RWPE2 (cell line): Measurements from ENCODE around the gene JCAD.
A peak's percentile ranks its signal among the peaks of the same experiment; 100 is the strongest.

Experiments used
- ATAC-seq: fragments of 200-7000 bp; cut with Tn5 transposase; 3 replicates; pipeline ENCODE4 v1.9.1; 2021; ENCODE audit warnings: low read depth
- DNase-seq: peaks from one replicate; pipeline ENCODE4 v3.0.0-alpha.2; 2020; ENCODE audit warnings: low spot score
- H3K27ac ChIP-seq: fragments of 450-650 bp; 2 replicates; pipeline ENCODE4 v1.5.1; 2017; ENCODE audit warnings: mild to moderate bottlenecking; ENCODE audit not compliant: poor library complexity, severe bottlenecking
- H3K27me3 ChIP-seq: fragments of 250-450 bp; sonication (Bioruptor Pico); 2 replicates; pipeline ENCODE4 v1.5.1; 2021; ENCODE audit warnings: mild to moderate bottlenecking, moderate library complexity; ENCODE audit not compliant: insufficient read depth, poor library complexity, severe bottlenecking
- H3K36me3 ChIP-seq: fragments of 250-450 bp; sonication (Bioruptor Pico); 2 replicates; pipeline ENCODE4 v1.5.1; 2020; ENCODE audit warnings: low read depth, mild to moderate bottlenecking, moderate library complexity
- H3K4me1 ChIP-seq: fragments of 250-450 bp; sonication (Bioruptor Pico); 2 replicates; pipeline ENCODE4 v1.5.1; 2021; ENCODE audit warnings: mild to moderate bottlenecking, moderate library complexity; ENCODE audit not compliant: insufficient read depth, poor library complexity, severe bottlenecking
- H3K4me3 ChIP-seq: fragments of 250-450 bp; sonication (Bioruptor Pico); 2 replicates; pipeline ENCODE4 v1.5.1; 2021; ENCODE audit warnings: mild to moderate bottlenecking, moderate library complexity; ENCODE audit not compliant: severe bottlenecking
- H3K9me3 ChIP-seq: fragments of 250-450 bp; sonication (Bioruptor Pico); 2 replicates; pipeline ENCODE4 v1.5.1; 2021; ENCODE audit warnings: mild to moderate bottlenecking, moderate library complexity; ENCODE audit not compliant: severe bottlenecking
- TF ChIP-seq, protein P1 (sequence below): fragments of 450-650 bp; IDR thresholded peaks from one replicate; pipeline ENCODE4 v1.5.1; 2017; ENCODE audit warnings: mild to moderate bottlenecking, moderate library complexity; ENCODE audit not compliant: poor library complexity, severe bottlenecking

JCAD gene

DNA sequence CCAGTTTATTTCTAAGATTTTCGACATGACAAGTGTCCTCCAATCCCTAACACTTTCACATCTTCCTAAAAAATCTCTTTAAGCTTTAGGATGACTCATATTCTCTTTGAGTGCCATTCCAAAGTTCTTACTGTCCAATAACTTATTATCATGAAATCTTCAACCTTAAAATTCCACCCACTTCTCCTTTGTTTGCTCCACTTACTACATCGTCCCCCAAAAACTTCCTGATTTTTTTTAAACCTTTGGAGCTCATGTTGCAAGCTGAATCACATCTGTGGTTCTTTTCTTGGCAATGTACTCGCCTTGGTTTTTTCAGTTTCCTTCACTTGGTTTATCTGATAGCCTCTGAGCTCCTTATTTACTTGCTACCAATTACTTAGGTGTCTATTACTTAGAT, 39.2 kb upstream of the JCAD start:
- H3K27me3 ChIP-seq, result no peaks in the 10 kb centered on the region
- H3K36me3 ChIP-seq, result no peaks in the 10 kb centered on the region
- peak overlapping the region; percentile 65 for H3K27ac ChIP-seq
- no peaks in the 10 kb centered on the region for H3K9me3 ChIP-seq
- no peak overlapping the region for H3K4me3 ChIP-seq
- DNase-seq (no peak), ATAC-seq (peak; percentile 87)
- TF ChIP-seq, protein P1, sequence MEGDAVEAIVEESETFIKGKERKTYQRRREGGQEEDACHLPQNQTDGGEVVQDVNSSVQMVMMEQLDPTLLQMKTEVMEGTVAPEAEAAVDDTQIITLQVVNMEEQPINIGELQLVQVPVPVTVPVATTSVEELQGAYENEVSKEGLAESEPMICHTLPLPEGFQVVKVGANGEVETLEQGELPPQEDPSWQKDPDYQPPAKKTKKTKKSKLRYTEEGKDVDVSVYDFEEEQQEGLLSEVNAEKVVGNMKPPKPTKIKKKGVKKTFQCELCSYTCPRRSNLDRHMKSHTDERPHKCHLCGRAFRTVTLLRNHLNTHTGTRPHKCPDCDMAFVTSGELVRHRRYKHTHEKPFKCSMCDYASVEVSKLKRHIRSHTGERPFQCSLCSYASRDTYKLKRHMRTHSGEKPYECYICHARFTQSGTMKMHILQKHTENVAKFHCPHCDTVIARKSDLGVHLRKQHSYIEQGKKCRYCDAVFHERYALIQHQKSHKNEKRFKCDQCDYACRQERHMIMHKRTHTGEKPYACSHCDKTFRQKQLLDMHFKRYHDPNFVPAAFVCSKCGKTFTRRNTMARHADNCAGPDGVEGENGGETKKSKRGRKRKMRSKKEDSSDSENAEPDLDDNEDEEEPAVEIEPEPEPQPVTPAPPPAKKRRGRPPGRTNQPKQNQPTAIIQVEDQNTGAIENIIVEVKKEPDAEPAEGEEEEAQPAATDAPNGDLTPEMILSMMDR, result no peak
- H3K4me1 ChIP-seq, result peaks cover 15% of the 10 kb centered on the region

DNA sequence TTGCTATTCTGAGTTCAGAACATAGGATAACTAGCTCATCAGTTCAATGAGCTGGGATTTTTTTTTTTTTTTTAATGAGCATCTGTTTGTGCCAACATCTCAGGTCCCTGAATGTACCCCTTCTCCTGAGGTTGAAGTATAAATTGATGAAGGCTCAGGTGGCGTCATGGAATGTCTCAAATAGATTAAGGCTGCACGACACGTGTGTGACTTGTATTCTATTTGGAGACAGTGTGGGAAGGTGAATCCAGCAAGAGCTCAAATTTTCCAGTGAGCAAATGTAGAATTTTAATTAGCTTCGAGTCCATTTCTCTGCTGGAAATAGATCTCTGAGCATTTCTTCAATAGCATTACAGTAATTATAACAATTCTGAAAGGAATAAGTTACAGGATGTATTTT, 37.2 kb upstream of the JCAD start:
- DNase-seq (no peak), ATAC-seq (no peak)
- Histone ChIP-seq H3K36me3 (no peaks in the 10 kb centered on the region), H3K4me3 (no peak overlapping the region), H3K9me3 (no peaks in the 10 kb centered on the region), H3K4me1 (peaks cover 15% of the 10 kb centered on the region), H3K27me3 (no peaks in the 10 kb centered on the region), H3K27ac (no peak overlapping the region)
- TF ChIP-seq, protein P1, result no peak

DNA sequence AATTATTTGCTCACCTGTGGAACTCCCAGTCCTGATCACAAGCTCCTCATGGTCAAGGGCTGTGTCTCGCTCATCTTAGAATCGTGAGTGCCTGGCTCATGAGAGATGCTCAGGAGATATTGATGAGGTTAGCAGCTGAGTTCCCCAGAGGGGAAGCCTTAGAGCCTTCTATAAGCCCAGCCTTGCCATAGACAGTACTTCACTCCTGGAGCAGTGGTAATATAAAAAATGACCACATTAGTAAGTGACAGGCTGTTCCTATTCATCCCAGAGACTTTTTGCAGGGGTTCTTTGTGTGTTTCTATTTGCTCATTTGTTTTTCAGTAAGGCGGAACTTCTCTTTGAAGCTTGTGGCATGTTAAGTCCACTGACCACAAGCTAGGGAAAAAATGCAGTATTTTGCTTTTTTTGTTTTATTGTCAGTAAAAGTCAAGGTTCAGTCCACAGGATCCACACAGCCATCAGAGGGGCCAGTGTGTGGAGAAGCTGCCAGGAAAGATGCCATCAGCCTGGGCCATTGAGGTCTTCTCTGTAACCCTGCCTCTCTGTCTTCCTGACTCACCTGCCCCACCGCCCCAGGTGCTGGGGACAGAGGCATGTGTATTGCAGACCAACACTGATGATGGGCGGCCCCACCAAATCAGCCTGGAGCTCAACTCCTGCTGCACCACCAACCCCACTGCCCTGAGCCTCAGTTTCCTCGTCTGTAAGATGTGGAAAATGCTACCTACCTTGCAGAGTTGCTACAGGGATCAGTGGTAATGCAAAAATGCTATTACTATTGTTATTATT, 36.4 kb upstream of the JCAD start:
- no peaks in the 10 kb centered on the region for H3K9me3 ChIP-seq
- H3K27me3 ChIP-seq, result no peaks in the 10 kb centered on the region
- peaks cover 15% of the 10 kb centered on the region for H3K4me1 ChIP-seq
- no peak for ATAC-seq
- peak; percentile 51 for DNase-seq
- no peak overlapping the region for H3K4me3 ChIP-seq
- H3K27ac ChIP-seq, result no peak overlapping the region
- TF ChIP-seq, protein P1, result no peak
- H3K36me3 ChIP-seq, result no peaks in the 10 kb centered on the region

DNA sequence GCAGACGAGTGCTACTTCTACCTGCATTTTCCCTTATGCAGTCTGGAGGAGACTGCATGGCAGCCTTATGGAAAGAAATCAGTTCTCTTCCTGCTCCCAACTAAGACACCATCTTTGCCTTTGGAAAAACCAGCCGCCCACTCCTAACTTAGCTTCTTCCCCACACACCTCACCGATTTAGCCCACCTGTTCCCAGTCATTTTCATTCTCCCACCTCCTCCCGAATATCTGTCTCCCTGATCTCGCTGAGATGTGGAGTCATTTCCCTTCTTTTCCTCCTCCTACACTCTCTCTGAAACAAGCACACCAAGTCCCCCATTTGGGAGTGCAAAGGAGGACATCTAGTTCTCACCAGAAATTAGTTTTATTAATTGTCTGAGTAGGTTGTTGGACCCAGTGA, 35.2 kb upstream of the JCAD start:
- Histone ChIP-seq H3K27me3 (no peaks in the 10 kb centered on the region), H3K4me1 (peaks cover 9% of the 10 kb centered on the region), H3K36me3 (no peaks in the 10 kb centered on the region), H3K27ac (no peak overlapping the region), H3K4me3 (no peak overlapping the region), H3K9me3 (no peaks in the 10 kb centered on the region)
- ATAC-seq (no peak), DNase-seq (no peak)
- TF ChIP-seq, protein P1, result no peak

DNA sequence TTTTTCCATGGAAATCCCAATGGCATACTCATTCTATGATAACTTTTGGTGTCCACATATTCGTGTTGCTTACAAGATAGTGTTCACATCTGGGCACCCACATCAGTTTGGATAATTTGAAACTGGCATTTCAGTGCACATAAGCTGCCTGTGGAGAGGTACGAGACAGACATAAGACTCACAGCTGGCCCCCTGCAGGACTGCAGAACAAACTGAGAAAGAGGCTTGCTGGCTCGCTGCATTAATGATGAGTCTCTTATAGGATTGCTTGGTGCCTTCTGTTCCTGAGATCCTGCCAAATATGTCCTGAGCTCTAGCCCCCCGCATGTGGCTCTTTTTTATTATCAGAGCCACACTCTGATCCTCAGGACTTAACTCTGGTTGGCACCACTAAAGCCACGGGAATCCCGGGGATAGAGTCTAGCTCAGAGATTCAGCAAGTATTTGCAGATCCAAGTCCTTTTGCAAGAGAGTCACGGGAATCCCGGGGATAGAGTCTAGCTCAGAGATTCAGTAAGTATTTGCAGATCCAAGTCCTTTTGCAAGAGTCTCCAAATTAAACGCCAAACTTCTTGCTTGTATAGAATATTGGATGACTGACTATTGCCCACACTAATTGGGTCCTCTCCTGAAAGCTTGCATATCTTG, 34.0 kb upstream of the JCAD start:
- Histone ChIP-seq H3K27me3 (no peaks in the 10 kb centered on the region), H3K4me1 (no peaks in the 10 kb centered on the region), H3K9me3 (no peaks in the 10 kb centered on the region), H3K27ac (no peak overlapping the region), H3K4me3 (no peak overlapping the region), H3K36me3 (no peaks in the 10 kb centered on the region)
- TF ChIP-seq, protein P1, result no peak
- DNase-seq (no peak), ATAC-seq (no peak)
